Activated T-helper 17 cell treated with anti-CD3 and anti-CD28 coated beads, Interleukin-2, amount 50 U/mL, for 72 hours (primary cell): ENCODE results near the gene ZNRF3. TPM values are rescaled to one million over a fixed set of nuclear protein-coding genes. Genes with fewer than 3 reads are reported as not detected.

Experiments
- ATAC-seq: fragments of 150-1000 bp; cut with Tn5 transposase; replicated peaks from 2 replicates; pipeline ENCODE4 v1.10.0; 2021; ENCODE audit warnings: mild to moderate bottlenecking, moderate library complexity
- H3K27ac Mint-ChIP-seq: one replicate; pipeline ENCODE4 v1.8.0; 2022; ENCODE audit warnings: mixed read lengths
- H3K27me3 Mint-ChIP-seq: one replicate; pipeline ENCODE4 v1.8.0; 2022; ENCODE audit warnings: mixed read lengths
- H3K36me3 Mint-ChIP-seq: one replicate; pipeline ENCODE4 v1.8.0; 2022; ENCODE audit warnings: low read depth, mild to moderate bottlenecking, mixed read lengths
- H3K4me1 Mint-ChIP-seq: one replicate; pipeline ENCODE4 v1.8.0; 2022; ENCODE audit warnings: mixed read lengths
- H3K4me3 Mint-ChIP-seq: one replicate; pipeline ENCODE4 v1.8.0; 2022; ENCODE audit warnings: mild to moderate bottlenecking, mixed read lengths
- H3K9me3 Mint-ChIP-seq: one replicate; pipeline ENCODE4 v1.8.0; 2022; ENCODE audit warnings: mixed read lengths
- total RNA-seq, 2 donors: library from RNA; stranded (reverse); gene quantifications; one replicate each; pipeline ENCODE4 v1.2.3, GENCODE V29; 2022

The ZNRF3 gene
- total RNA-seq, 2 donors from 2014 or later = 0.26 to 0.43 TPM

DNA sequence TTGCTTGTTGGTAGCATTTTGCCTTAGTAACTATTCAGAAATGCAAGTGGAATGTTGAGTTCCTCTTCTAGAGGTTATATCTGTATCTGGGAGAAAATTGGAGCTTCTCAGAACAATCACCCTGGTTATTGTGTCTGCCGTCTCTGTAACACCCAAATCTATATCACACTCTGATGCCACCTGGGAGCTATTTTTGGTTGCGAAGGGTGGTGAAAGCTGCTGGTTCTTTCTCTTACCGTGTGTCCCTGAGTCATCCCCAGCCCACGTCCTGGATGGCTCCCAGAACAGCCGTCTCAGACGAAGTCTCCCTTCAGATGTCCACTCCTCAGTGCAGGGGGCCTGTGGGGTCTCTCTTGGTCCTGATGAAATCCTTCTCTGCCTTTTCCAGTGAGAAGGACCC is 94.8 kb downstream of the ZNRF3 start:
- Mint-ChIP-seq H3K4me1 (no peaks in the 10 kb centered on the region), H3K27ac (no peak overlapping the region), H3K4me3 (no peak overlapping the region), H3K9me3 (no peaks in the 10 kb centered on the region), H3K36me3 (no peaks in the 10 kb centered on the region), H3K27me3 (peaks cover 27% of the 10 kb centered on the region)
- ATAC-seq = no peak

DNA sequence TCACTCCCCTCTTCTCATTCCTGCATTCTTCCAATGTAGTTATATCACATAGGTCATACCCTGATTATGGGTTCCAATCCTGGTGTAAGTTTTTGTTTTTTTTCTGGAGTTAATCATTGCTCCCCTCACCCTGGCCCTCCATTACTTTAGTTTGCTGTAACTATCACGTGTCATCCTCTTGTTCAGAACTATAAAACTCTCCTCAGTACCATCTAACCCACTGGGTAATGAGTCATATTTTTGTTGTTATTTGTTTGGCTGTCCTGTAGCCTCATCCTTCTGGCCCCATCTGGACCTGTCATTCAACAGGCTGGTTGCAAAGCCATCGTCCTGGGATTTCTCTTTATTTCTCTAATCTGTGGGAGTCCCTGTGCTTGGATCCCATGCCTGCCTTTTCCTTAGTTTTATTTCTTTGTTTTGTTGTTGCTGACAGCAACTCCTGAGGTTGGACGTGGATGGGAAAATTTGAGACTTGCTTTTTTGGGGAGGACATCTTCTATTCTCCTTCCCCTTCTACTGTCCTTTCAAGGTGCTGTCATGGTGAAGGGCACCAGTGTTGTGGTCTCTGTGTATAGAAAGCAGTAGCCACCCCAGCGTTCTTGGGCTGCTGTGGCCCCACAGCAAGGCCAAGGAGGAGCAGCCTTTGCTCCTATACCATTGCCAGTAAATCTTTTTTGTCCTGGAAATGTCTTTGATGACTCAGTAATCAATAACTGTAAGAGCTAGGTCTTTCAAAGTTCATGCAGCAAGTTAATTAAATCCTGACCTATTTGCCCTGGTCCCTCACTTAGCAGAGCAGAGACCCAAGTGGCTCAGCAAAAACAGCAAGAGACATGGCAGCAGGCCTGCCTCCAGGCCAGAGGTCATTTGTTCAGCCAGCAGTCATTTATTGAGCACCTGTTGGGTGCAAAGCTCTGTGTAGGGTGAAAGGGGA is 95.8 kb downstream of the ZNRF3 start:
- Mint-ChIP-seq H3K9me3 (no peaks in the 10 kb centered on the region), H3K27me3 (peaks cover 27% of the 10 kb centered on the region), H3K36me3 (no peaks in the 10 kb centered on the region), H3K27ac (no peak overlapping the region), H3K4me3 (no peak overlapping the region), H3K4me1 (no peaks in the 10 kb centered on the region)
- no peak for ATAC-seq

DNA sequence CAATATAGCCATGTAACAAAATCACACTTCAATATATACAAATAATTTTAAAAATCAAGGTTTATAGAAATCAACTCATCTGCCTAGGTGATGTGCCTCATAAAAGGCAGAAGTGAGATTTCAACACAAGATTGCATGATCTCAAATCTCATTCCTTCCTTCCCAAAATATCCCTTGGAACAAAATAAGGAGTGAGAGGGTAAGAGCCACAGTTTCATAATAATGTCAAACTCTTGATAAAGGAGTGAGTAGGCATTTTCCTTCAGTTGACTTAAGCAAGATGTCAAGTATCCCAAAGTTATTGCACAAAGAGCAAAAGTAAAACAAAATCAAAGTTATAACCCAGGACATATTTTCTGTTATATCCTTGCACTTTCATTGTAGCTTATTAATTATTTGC is 97.0 kb downstream of the ZNRF3 start:
- H3K36me3 Mint-ChIP-seq = no peaks in the 10 kb centered on the region
- H3K4me3 Mint-ChIP-seq = no peak overlapping the region
- H3K27ac Mint-ChIP-seq = no peak overlapping the region
- H3K4me1 Mint-ChIP-seq = no peaks in the 10 kb centered on the region
- peaks cover 29% of the 10 kb centered on the region for H3K27me3 Mint-ChIP-seq
- ATAC-seq = no peak
- H3K9me3 Mint-ChIP-seq = peaks cover 5% of the 10 kb centered on the region

DNA sequence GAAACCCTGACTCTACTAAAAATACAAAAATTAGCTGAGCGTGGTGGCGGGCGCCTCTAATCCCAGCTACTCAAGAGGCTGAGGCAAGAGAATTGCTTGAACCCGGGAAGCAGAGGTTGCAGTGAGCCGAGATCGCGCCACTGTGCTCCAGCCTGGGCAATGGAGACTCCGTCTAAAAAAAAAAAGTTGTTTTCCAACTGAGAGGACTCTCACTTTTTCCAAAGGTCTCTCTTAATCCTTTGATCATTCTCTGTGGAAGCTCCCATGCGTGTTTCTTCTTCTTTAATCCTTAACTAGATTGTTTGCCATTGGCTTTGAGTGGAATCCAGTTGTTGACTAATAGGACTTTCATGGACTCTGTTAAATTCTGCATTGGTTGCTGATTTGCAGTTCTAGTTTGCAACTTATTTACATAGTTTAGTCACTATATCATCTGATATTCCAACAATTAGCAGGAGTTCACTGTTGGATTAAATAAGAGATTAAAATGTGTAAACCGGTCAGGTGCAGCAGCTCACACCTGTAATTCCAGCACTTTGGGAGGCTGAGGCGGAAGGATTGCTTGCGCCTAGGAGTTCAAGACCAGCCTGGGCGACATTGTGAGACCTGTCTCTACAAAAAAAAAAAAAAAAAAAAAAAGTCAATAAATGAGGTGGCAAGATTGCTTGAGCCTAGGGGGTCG is 98.6 kb downstream of the ZNRF3 start:
- Mint-ChIP-seq H3K27me3 (peaks cover 27% of the 10 kb centered on the region), H3K36me3 (no peaks in the 10 kb centered on the region), H3K9me3 (peaks cover 6% of the 10 kb centered on the region)

DNA sequence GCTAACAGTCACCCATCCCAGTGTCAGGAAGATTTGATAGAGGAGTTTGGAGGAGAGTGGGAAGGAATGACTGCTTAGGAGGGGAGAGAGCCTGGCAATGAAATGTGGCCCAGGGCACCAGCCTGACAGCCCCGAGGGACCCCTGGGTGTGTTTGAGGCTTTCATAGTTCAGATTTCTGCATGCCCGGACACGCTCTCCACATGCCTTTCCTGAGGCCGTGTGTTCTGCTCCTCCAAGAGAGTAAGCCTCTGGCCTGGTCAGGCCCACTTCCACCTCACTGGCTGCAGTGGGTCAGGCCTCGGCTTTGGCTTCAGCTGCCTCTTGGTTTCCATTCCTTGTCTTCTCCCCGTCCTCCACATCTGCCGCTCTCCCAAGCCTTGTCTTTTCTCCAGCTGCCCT is 99.8 kb downstream of the ZNRF3 start:
- Mint-ChIP-seq H3K27ac (no peak overlapping the region), H3K36me3 (no peaks in the 10 kb centered on the region), H3K9me3 (peaks cover 6% of the 10 kb centered on the region), H3K4me1 (no peaks in the 10 kb centered on the region), H3K27me3 (peaks cover 17% of the 10 kb centered on the region), H3K4me3 (no peak overlapping the region)
- no peak for ATAC-seq

More for the DNA sequence above, 98.6 kb downstream of the ZNRF3 start:
- no peak for ATAC-seq
- Mint-ChIP-seq H3K27ac (no peak overlapping the region), H3K4me1 (no peaks in the 10 kb centered on the region), H3K4me3 (no peak overlapping the region)

DNA sequence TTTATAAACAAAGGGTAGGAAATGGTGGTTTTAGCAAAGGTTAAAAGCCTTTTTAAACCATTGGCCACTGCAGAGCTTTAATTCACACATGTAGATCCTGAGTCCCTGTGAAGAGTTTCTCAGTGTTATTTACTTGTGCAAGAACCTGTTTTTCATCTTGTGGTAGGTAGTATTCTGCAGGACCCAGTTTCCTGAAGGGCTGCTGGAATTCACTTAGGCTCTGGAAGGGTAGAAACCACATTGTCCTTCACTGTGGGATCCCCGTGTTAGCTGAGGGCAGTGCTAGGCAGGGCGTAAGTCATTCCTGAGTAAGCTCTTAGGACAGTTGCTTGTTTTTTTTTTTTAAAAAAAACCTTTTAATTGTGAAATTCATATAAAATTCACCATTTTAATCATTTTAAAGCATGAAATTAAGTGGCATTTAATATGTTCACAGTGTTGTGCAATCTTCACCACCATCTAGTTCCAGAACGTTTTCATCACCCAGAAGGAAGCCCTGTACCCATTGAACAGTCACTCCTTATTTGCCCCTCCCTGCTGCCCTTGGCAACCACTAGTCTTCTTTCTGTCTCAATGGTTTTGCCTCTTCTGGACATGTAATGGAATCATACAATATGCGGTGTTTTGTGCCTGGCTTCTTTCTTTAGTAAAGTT is 100.5 kb downstream of the ZNRF3 start:
- H3K27ac Mint-ChIP-seq = no peak overlapping the region
- H3K4me1 Mint-ChIP-seq = no peaks in the 10 kb centered on the region
- H3K4me3 Mint-ChIP-seq = no peak overlapping the region
- ATAC-seq = no peak
- peaks cover 6% of the 10 kb centered on the region for H3K9me3 Mint-ChIP-seq
- peaks cover 12% of the 10 kb centered on the region for H3K27me3 Mint-ChIP-seq
- H3K36me3 Mint-ChIP-seq = no peaks in the 10 kb centered on the region

DNA sequence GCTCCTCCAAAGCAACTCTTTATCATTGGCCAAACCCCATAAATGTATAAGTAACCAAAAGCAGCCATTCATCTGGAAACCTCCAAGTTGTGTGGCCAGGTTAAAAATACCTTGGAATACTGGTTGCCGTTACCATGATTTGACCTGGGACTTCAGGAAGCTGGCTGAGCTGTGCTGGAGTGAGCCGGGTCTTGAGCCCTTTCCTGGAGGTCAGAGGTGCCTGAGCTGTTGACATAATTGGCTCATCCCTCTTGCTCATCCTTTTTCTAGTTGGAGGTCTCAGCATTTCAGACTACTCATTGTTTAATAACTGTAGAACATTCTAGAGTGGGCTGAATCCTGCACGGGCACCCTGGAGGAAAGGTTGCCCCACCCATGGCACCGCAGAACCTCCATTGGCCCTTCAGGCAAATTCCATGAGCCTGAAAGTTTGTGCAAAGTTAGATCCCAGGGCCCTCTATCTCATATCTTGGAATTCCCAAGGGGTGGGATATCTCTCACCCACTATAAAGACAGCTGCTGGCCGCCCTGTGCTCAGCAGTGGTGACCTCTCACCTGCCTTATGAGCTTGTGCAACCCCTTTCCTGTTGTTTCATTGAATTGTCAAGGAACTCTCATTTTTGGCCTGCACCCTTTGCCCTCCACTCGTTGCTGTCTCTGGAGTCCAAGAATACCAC is 101.2 kb downstream of the ZNRF3 start:
- Mint-ChIP-seq H3K27ac (no peak overlapping the region), H3K9me3 (peaks cover 6% of the 10 kb centered on the region), H3K4me3 (no peak overlapping the region), H3K36me3 (no peaks in the 10 kb centered on the region), H3K4me1 (no peaks in the 10 kb centered on the region), H3K27me3 (peaks cover 8% of the 10 kb centered on the region)
- ATAC-seq = no peak

DNA sequence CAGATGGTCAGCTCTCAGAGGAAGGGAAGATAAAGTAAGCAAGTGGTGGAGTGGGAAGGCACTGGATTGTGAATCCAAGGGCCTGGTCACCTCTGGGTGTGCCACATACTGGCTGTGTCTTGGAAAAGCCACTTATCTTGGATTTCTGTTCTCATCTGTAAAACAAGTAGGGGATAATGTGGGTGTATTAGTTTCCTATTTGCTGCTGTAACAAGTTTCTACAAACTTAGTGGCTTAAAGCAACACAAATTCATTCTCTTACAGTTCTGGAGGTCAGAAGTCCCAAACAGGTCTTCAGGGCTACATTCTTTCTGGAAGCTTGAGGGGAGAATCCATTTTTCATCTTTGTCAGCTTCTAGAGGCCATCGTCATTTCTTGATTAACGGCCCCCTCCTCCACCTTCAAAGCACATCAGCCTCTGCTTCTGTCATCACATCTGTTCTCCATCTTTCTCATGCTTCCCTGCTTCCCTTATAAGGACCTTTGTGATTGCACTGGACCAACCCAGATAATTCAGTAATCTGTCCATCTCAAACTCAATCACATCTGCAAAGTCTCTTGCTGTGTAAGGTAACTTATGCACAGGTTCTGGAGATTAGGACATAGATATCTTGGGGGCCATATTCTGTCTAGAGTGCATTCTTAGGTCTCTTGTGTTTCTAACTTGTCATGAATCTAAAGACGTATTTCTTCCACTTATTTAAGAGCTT is 102.4 kb downstream of the ZNRF3 start:
- H3K27ac Mint-ChIP-seq = no peak overlapping the region
- no peak for ATAC-seq
- no peaks in the 10 kb centered on the region for H3K4me1 Mint-ChIP-seq
- peaks cover 4% of the 10 kb centered on the region for H3K27me3 Mint-ChIP-seq
- no peaks in the 10 kb centered on the region for H3K36me3 Mint-ChIP-seq
- peaks cover 6% of the 10 kb centered on the region for H3K9me3 Mint-ChIP-seq
- no peak overlapping the region for H3K4me3 Mint-ChIP-seq

DNA sequence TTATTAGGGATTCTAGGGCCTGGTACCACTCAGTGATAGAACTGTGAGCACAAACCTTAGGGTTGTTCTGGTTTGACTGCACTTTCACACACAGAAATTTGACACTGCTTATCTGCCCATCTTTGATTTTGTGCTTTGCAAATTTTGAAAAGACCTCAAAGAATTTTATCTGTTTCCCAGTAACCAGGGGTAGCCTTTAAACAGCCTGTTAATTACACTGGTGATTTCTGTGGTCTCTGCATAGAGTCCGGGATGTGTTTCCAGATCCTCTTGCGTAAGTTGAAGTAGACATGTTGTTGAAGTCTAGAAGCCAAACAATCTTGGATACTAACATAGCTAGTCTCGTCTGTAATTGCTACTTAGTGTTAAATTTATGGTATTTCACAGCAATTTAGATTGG is 103.0 kb downstream of the ZNRF3 start:
- ATAC-seq = no peak
- Mint-ChIP-seq H3K9me3 (peaks cover 6% of the 10 kb centered on the region), H3K27me3 (peaks cover 4% of the 10 kb centered on the region), H3K36me3 (no peaks in the 10 kb centered on the region), H3K4me3 (no peak overlapping the region), H3K27ac (no peak overlapping the region), H3K4me1 (no peaks in the 10 kb centered on the region)

DNA sequence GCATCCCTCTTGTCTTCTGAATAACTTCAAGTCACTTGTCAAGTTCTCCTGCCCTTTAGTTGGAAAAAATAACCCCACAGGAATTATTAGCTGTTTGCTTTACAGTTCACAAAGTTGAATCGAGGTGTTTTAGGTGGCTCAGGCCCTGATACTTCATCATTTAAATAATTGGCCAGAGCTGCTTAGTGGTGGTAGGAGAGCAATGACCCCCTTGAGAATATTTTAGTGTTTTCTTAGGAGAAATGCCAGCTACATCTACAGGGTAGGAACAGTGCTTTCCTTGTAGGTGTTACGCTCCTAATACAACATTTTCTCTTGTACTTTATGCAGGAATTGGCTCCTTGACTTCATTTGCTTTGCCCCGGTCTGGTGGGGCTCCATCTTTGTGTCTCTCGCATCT is 105.1 kb downstream of the ZNRF3 start:
- peaks cover 8% of the 10 kb centered on the region for H3K27me3 Mint-ChIP-seq
- no peaks in the 10 kb centered on the region for H3K4me1 Mint-ChIP-seq
- peaks cover 6% of the 10 kb centered on the region for H3K9me3 Mint-ChIP-seq
- no peak overlapping the region for H3K27ac Mint-ChIP-seq
- no peak overlapping the region for H3K4me3 Mint-ChIP-seq
- no peak for ATAC-seq
- H3K36me3 Mint-ChIP-seq = no peaks in the 10 kb centered on the region

DNA sequence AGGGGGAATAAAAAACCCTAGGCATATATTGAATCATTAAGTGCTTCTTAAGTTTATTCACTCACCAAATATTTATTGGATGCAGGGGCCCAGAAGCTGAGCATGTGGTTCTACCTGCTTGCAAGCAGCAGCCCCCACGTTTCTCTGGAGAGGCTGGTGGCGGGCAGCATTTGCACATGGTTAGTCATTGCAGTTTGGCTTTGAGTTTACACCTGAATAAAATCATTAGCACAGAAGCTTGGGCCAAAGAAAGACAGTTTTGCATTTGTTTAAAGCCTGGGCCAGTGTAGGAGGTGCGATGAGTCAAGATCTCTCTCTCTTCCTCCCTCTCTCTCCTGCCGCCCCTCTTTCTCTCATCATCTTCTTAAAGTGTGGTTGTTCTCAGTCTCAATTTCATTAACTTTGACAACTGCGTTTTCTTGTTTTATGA is 105.7 kb downstream of the ZNRF3 start:
- Mint-ChIP-seq H3K27me3 (peaks cover 8% of the 10 kb centered on the region), H3K36me3 (no peaks in the 10 kb centered on the region), H3K9me3 (peaks cover 6% of the 10 kb centered on the region), H3K4me1 (no peaks in the 10 kb centered on the region), H3K27ac (no peak overlapping the region), H3K4me3 (no peak overlapping the region)
- peak; percentile 87 for ATAC-seq

DNA sequence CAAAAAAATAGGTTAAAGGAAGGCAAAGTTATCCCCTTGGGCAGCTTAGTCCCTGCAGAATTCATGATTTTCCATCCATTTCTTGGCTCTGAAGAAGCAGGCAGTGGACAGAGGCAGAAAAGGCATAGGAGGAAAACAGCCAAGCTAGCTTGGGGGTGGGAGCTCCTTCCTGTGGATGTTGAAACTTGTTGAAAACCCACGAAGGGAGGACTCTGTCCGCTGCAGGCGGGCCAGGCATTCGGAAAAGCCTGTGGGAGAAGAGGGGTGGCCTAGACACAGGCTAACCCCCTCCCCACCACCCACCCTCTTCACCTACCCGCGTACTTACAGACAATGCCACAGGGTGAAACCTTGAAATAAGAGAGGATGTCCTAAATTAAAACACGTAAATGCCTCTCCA is 106.1 kb downstream of the ZNRF3 start:
- H3K4me3 Mint-ChIP-seq = no peak overlapping the region
- H3K27me3 Mint-ChIP-seq = peaks cover 8% of the 10 kb centered on the region
- peaks cover 6% of the 10 kb centered on the region for H3K9me3 Mint-ChIP-seq
- H3K27ac Mint-ChIP-seq = no peak overlapping the region
- H3K36me3 Mint-ChIP-seq = no peaks in the 10 kb centered on the region
- no peaks in the 10 kb centered on the region for H3K4me1 Mint-ChIP-seq
- no peak for ATAC-seq

DNA sequence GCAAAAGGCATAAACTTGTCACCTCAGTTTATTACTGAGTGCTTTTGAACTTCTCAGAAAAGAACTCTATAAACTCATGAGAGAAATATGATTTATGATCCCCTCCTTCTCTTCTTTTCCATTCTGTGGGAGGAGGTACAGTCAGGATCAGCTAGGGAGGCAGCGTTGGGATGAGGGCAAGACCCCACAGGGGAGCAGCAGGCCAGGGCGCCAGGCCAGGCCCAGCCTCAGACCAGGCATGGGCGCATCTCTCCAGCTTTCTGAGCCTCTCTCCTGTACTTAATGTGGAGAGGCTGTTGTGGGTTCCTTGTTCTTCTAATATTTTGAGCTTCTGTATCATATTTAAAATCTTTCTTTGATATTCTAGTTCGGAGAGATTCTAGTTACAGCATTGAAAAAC is 106.5 kb downstream of the ZNRF3 start:
- Mint-ChIP-seq H3K27ac (no peak overlapping the region), H3K4me3 (no peak overlapping the region), H3K9me3 (peaks cover 6% of the 10 kb centered on the region), H3K27me3 (peaks cover 8% of the 10 kb centered on the region), H3K4me1 (no peaks in the 10 kb centered on the region), H3K36me3 (no peaks in the 10 kb centered on the region)
- ATAC-seq = no peak
